NT2/D1 (cell line): ENCODE measurements around the gene NPAS1.
A peak's percentile ranks its signal among the peaks of the same experiment; 100 is the strongest.

Experiments
- DNase-seq: peaks from one replicate; pipeline ENCODE4 v3.0.0-alpha.2; 2011; ENCODE audit warnings: low read depth, low spot score
- H3K27me3 ChIP-seq: 2 replicates; pipeline ENCODE4 v1.6.0; 2011; ENCODE audit warnings: mild to moderate bottlenecking; ENCODE audit not compliant: insufficient read length, insufficient read depth
- H3K36me3 ChIP-seq: 2 replicates; pipeline ENCODE4 v1.6.1; 2011; ENCODE audit warnings: mild to moderate bottlenecking, low read length, mixed read lengths; ENCODE audit not compliant: insufficient read depth, insufficient read length
- H3K4me1 ChIP-seq: 2 replicates; pipeline ENCODE4 v1.5.1; 2011; ENCODE audit not compliant: insufficient read depth, insufficient read length
- H3K4me3 ChIP-seq: 2 replicates; pipeline ENCODE4 v1.5.1; 2011; ENCODE audit warnings: low read depth; ENCODE audit not compliant: insufficient read length
- H3K9ac ChIP-seq: 2 replicates; pipeline ENCODE4 v1.6.0; 2011; ENCODE audit warnings: low read depth; ENCODE audit not compliant: insufficient read length
- H3K9me3 ChIP-seq: 2 replicates; pipeline ENCODE4 v1.5.1; 2011; ENCODE audit warnings: mild to moderate bottlenecking, low read length; ENCODE audit not compliant: insufficient read depth
- SUZ12 ChIP-seq: IDR thresholded peaks from 2 replicates; pipeline ENCODE4 v1.6.1; 2011; ENCODE audit not compliant: insufficient read length, insufficient read depth; ENCODE audit errors: extremely low read depth
- YY1 ChIP-seq: IDR thresholded peaks from 2 replicates; pipeline ENCODE4 v1.6.1; 2011; ENCODE audit not compliant: insufficient read length, insufficient read depth
- ZNF274 ChIP-seq: IDR thresholded peaks from 2 replicates; pipeline ENCODE4 v1.6.1; 2011; ENCODE audit warnings: mild to moderate bottlenecking, low read depth, low read length

The NPAS1 gene

GRCh38 chr19:47012617-47013016 is 7.0 kb upstream of the NPAS1 start:
- Histone ChIP-seq H3K27me3 (no peaks in the 10 kb centered on the region), H3K9me3 (peaks cover 5% of the 10 kb centered on the region; the same call in 1 of the 2 replicates), H3K4me1 (no peaks in the 10 kb centered on the region), H3K36me3 (no peaks in the 10 kb centered on the region), H3K9ac (peak overlapping the region; percentile 61), H3K4me3 (no peak overlapping the region)
- no peak for TF ChIP-seq ZNF274
- no peak for TF ChIP-seq SUZ12
- TF ChIP-seq YY1 = no peak
- DNase-seq = no peak

GRCh38 chr19:47013041-47013517 is 6.6 kb upstream of the NPAS1 start:
- TF ChIP-seq ZNF274 (no peak), SUZ12 (no peak), YY1 (no peak)
- peak overlapping the region; percentile 61 for H3K9ac ChIP-seq
- peaks cover 5% of the 10 kb centered on the region; the same call in 1 of the 2 replicates for H3K9me3 ChIP-seq
- no peaks in the 10 kb centered on the region for H3K4me1 ChIP-seq
- no peaks in the 10 kb centered on the region for H3K36me3 ChIP-seq
- DNase-seq = peak; percentile 52
- no peak overlapping the region for H3K4me3 ChIP-seq
- peaks cover under 1% of the 10 kb centered on the region for H3K27me3 ChIP-seq

GRCh38 chr19:47018923-47019322 is 714 bp upstream of the NPAS1 start:
- H3K9me3 ChIP-seq = no peaks in the 10 kb centered on the region
- peaks cover 5% of the 10 kb centered on the region for H3K4me1 ChIP-seq
- DNase-seq = no peak
- H3K9ac ChIP-seq = no peak overlapping the region
- H3K27me3 ChIP-seq = peaks cover 56% of the 10 kb centered on the region
- no peaks in the 10 kb centered on the region for H3K36me3 ChIP-seq
- TF ChIP-seq YY1 (no peak), SUZ12 (no peak), ZNF274 (no peak)
- no peak overlapping the region for H3K4me3 ChIP-seq

GRCh38 chr19:47020132-47020805 is 632 bp downstream of the NPAS1 start:
- Histone ChIP-seq H3K27me3 (peaks cover 60% of the 10 kb centered on the region), H3K4me1 (peaks cover 5% of the 10 kb centered on the region), H3K9ac (peak overlapping the region; percentile 64), H3K4me3 (peak overlapping the region; percentile 45), H3K36me3 (no peaks in the 10 kb centered on the region), H3K9me3 (no peaks in the 10 kb centered on the region)
- no peak for DNase-seq
- TF ChIP-seq SUZ12 = no peak
- TF ChIP-seq YY1 = no peak
- no peak for TF ChIP-seq ZNF274

GRCh38 chr19:47020992-47021496 is 1.4 kb downstream of the NPAS1 start:
- H3K4me1 ChIP-seq = peaks cover 5% of the 10 kb centered on the region
- H3K9ac ChIP-seq = no peak overlapping the region
- H3K9me3 ChIP-seq = no peaks in the 10 kb centered on the region
- no peak for TF ChIP-seq SUZ12
- TF ChIP-seq YY1 = no peak
- no peak for TF ChIP-seq ZNF274
- H3K4me3 ChIP-seq = peak overlapping the region; percentile 26
- H3K27me3 ChIP-seq = peaks cover 60% of the 10 kb centered on the region
- DNase-seq = no peak
- no peaks in the 10 kb centered on the region for H3K36me3 ChIP-seq

GRCh38 chr19:47021536-47022139 is 2.0 kb downstream of the NPAS1 start:
- peak overlapping the region; percentile 26 for H3K4me3 ChIP-seq
- peaks cover 5% of the 10 kb centered on the region for H3K4me1 ChIP-seq
- DNase-seq = no peak
- peak overlapping the region; percentile 50 for H3K9ac ChIP-seq
- no peaks in the 10 kb centered on the region for H3K9me3 ChIP-seq
- TF ChIP-seq ZNF274 = no peak
- no peak for TF ChIP-seq YY1
- TF ChIP-seq SUZ12 = no peak
- H3K27me3 ChIP-seq = peaks cover 60% of the 10 kb centered on the region
- H3K36me3 ChIP-seq = no peaks in the 10 kb centered on the region

GRCh38 chr19:47022140-47022536 is 2.5 kb downstream of the NPAS1 start:
- Histone ChIP-seq H3K9me3 (no peaks in the 10 kb centered on the region), H3K36me3 (no peaks in the 10 kb centered on the region), H3K9ac (peak overlapping the region; percentile 10), H3K4me3 (no peak overlapping the region), H3K27me3 (peaks cover 62% of the 10 kb centered on the region), H3K4me1 (peaks cover 5% of the 10 kb centered on the region)
- no peak for DNase-seq
- TF ChIP-seq SUZ12 (no peak), YY1 (no peak), ZNF274 (no peak)
